Esophagus muscularis mucosa (tissue), 4 donors: Measurements from ENCODE around the gene SLC25A3.

Experiments
- CTCF ChIP-seq, 3 experiments: fragments of 200-600 bp in 2 of 3; fragments of 450-650 bp in 1 of 3; sonication (generic) in 2 of 3; IDR thresholded peaks; one replicate each; pipeline ENCODE4 v1.5.1; 2017 to 2019; ENCODE audit warnings: antibody characterized with exemption in 3 of 3, mild to moderate bottlenecking in 2 of 3, moderate library complexity in 1 of 3
- EP300 ChIP-seq: sonication (generic); formaldehyde crosslinking; IDR thresholded peaks from one replicate; pipeline ENCODE4 v1.6.1; 2017; ENCODE audit warnings: antibody characterized with exemption
- POLR2AphosphoS5 ChIP-seq, 2 donors: sonication (generic); formaldehyde crosslinking; IDR thresholded peaks; one replicate each; pipeline ENCODE4 v1.6.1; 2017; ENCODE audit warnings: antibody characterized with exemption in 2 of 2

GRCh38 chr12:98582093-98582492, 11.4 kb upstream of the SLC25A3 start:
- no peak for TF ChIP-seq CTCF (IDR thresholded peaks at IDR 0.05)
- no peak for TF ChIP-seq EP300
- no peak for TF ChIP-seq POLR2AphosphoS5 (IDR thresholded peaks at IDR 0.05)
